GM20431 (cell line): ENCODE measurements around the gene BAIAP2.
"Not testable (repeated sequence)": the region's sequence is repeated elsewhere in the genome, so short reads cannot be mapped to it uniquely, and the experiment has no call there.

Experiments used
- in situ Hi-C: fragments of 300-500 bp; cut with MseI, MboI; formaldehyde crosslinking; loops from one replicate; pipeline ENCODE4 v1.15.0; 2020; ENCODE audit warnings: low sequenced_read_pairs; ENCODE audit not compliant: unreplicated experiment

Gene BAIAP2

DNA sequence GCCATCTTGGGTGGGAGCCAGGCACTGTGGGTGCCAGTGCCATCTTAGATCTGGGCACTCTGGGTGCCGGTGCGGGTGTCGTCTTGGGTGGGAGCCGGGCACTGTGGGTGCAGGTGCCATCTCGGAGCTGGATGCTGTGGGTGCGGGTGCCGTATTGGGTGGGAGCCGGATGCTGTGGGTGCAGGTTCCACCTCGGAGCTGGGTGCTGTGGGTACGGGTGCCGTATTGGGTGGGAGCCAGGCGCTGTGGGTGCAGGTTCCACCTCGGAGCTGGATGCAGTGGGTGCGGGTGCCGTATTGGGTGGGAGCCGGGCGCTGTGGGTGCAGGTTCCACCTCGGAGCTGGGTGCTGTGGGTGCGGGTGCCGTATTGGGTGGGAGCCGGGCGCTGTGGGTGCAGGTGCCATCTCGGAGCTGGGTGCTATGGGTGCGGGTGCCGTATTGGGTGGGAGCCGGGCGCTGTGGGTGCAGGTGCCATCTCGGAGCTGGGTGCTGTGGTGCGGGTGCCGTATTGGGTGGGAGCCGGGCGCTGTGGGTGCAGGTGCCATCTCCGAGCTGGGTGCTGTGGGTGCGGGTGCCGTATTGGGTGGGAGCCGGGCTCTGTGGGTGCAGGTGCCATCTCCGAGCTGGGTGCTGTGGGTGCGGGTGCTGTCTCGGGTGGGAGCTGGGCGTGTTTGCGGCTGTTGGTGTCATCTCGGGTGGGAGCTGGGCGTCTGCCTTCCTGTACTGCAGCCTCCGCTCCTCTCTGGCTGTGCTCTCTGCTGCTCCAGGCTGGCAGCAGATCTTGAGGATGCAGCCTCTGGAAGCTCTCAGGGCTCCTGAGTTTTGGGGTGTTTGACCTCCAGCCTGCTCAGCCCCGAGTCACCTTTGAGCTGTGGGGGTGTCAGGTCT is 43.3 kb downstream of the BAIAP2 start:
- in situ Hi-C loops = not testable (repeated sequence)

DNA sequence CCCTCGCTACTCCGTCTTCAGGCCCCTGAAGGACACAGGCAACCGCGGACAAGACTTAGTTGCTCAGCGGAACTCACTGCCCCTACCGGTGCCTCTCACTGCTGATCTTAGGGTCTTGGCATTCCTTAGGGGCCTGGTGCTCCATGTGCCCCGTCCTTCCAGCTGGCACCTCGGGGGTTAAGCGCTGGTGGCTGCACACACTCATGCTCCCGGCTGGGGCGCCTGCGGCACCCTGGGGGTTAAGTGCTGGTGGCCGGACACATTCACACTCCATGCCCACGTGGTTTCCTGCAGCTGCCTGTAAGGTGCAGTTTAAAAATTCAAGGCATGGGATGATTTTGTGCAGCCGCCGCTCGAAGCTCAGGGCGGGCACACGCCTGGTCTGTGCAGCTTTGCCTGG is 45.1 kb downstream of the BAIAP2 start:
- in situ Hi-C loops = no loop called here

GRCh38 chr17:81081222-81082176 is 46.5 kb downstream of the BAIAP2 start:
- in situ Hi-C loops = no loop called here

- in situ Hi-C loops = no loop called here
Measured at GRCh38 chr17:81082177-81083073, 47.5 kb downstream of the BAIAP2 start.

DNA sequence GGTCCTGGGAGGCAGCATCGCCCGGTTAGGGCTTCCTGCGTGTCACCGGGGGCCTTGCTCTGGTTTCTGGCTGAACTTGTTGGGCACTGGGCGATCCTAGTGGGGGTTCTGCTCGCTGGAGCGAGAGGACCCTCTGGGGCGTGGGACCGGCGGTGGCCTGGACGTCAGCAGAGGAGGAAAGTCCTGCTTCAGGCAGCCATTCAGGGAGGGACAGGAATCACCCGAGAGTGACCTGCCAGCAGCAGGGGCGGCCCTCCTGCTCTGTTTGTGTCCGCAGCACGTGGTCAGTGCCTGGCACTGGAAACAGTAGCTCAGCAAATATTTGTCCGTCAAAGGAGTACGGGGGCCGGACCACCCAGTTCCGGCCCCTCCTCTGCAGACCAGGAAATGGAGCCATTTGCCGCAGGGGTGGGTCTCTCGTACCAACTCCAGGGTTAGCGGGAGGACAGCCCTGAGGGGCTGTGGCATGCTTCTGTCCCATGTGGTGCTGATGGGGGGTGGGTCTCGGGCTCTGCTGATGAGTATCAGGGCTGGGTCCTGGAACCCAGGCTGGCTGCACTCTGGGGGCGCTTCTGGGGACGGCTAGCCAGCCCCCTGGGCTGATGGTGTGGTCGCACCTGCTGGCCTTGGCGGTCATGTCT is 48.3 kb downstream of the BAIAP2 start:
- in situ Hi-C loops = no loop called here

- in situ Hi-C loops = no loop called here
Measured at GRCh38 chr17:81084680-81085419, 49.9 kb downstream of the BAIAP2 start.

- in situ Hi-C loops = no loop called here
Measured at GRCh38 chr17:81085420-81085911, 50.5 kb downstream of the BAIAP2 start.

DNA sequence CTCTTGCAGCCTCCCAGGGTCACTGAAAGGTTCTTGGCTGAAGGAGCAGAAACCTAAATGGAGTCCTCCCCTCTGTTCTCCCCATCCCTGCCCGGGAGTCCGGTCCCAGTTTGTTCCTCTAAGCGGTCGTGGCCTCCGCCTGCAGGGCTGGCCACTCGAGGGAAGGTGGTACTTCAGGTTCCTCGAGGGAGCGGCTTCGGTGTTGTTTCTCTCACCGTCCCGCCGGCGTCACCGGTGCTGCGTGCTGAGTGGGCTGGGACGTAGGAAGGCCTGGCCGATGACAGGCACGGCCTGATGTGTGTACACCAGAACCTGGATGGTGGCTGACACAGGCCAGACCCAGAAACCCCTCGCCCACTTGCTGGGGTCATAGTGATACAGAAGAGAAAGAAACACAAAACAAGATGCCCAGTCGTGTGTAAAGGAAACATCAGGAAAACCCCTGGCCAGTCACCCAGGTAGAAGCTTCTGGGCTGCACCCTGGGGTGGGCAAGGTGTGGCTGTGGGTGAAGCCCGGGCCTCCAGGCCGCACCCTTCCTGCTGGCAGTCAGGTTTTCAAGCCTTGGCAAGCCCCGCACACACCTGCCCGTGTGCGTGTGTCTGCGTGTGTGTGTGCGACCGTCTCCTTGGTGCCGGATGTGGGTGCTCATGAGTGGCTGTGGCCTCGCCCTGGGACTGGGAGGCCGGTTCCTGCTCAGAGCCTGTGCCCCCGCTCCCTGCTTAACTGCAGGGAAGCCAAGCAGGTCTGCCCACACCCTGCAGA is 52.0 kb downstream of the BAIAP2 start:
- in situ Hi-C loops = no loop called here

DNA sequence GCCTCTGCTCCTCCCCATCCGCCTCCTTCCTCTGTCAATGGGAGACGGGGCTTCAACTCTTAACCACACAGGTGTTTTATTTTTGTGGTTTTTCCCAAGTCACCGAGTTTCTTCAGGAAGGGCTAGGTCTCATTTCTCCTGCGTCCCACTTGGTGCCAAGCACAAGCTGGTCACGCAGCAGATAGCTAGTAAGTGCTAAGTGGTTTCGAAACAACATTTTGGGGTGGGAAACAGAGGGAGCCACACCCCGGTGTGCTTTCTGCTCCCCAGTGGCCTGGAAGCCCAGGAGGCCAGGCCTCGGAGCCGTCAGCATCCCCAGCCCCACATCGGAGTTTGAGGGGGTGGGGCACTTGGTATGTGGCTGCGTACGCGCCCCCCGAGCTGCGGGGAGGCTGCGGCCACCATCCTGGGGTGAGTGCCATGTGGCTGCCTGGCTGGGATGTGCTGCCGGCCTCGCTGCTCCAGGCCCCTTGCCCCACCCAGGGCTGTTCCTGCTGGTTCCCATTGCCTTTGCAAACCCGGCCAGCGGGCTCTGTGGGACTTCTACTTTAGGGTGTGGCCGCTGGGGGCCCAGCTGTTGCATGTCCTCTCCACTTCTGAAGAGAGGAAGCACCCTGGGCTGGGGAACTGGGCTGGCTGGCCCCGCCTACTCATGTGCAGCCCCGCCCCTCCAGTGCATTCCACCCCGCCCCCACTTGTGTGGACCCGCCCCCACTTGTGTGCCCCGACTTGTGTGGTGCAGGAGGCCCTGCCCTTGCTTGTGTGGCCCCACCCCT is 55.6 kb downstream of the BAIAP2 start:
- in situ Hi-C loops = no loop called here

DNA sequence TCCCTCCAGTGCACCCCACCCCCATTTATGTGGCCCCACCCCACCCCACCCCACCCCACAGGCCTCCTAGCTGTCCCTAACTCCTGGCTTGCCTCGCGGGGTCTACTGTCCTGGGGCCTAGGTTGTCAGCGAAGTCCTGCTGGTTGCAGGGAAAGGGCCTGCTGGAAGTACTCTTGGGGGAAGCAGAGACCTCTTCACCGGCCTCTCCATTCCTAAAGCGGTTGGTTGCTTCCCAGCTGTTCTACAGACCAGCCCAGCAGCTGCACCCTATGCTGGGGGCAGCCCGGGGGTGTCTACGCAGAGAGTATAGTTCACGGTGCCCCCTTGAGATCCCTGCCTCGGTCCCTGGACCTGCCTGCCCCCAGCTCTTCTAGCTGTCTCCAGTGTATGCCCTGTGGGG is 56.2 kb downstream of the BAIAP2 start:
- in situ Hi-C loops = no loop called here

DNA sequence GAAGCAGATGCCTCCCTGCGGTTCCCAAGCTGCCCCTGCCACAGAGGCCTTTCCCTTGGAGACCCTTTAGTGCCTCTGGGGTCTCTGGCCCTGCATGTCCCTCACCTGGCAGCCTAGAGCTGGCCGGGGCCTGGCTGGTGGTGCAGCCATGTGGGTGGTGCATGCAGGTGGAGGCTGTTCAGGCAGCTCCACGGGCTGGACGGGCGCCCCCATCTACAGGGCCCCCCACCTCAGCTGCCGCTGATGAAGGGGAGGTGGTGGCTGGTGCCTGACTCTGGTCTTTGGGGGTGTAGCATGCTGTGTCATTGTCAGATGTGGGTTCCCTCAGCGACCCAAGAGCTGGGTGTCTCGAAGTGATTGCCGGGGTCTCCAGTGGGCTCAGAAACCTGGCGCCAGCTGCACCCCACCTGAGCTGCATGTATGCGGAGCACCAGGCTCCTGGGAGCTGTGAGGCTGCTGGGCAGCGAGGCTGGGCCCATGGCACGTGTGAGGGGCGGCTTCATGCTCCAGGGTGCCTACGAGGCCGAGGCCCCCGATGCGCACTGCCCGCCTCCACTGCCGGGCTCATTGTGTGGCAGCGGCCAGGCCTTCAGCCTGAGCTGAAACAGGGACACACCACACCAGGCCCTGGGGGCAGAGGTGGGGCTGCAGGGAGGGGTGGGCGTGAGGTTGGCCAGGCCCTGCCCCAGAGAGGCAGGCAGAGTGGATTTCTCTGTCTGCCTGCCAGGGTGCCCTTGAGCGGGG is 57.0 kb downstream of the BAIAP2 start:
- in situ Hi-C loops = no loop called here

DNA sequence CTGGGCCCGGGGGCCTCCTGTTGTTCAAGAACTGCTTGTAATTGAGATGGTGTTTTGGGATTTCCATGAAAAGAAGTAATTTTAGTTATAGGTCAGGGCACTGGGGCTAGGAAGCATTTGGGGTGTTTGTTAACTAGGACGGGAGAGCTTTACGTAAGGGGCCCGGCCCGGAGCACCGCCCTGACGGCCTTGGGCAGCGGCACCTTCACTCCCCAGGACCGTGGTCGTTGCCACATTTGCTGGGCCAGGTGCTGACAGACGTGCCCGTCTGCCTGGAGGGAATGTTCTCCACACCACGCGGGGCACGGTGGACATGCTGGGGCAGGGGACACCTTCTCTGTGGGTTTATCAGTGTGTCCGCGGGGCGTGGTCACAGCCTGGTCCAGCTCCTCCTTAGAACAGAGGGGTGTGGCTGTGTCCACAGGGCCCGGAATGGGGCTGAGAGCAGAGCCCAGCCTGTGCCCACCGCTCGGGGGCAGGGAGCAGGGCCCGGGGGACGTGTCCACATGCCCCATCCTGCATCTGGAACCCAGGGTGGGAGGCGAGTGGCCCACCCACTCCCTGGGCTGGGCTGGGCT is 57.7 kb downstream of the BAIAP2 start:
- in situ Hi-C loops = no loop called here

DNA sequence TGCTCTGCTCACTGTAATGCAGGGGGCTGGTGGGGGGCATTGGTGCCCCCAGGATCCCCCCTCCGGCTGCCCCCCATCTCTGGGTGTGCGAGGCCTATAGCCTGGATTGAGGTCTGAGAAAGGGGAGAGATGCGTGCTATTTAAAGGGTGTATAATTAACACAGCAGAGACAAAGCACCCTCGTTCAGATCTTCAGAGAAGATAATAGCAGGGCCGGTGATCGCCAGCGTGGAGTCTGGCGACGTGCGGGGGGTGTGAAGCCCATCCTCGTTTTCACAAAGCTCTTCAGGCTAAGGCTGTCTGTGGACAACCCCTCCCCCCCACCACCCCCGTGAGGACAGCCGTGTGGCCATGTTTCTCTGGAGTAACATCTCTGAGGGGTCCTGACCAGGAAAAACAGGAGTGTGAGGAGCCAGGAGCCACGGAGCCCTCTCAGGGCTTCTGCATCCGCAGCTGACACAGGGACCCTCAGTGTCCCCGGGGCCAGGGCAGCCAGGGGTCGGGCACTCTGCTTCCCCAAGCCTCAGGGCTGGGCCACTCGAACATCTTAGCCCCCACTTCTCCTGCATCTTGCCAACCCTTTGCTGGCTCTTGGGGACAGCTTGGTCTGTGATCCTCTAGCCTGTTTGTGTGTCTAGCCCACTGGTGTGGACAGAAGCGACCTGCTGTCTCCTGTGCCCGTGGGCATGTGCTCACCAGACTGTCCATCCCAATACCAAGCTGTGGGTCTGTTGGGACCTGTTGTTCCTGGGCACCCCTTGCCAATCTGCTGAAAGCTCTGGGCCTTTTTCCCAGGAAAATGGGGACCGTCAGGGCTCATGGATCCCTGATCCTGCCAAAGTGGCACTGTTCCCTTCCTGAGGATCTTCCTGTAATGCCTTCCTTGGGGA is 58.9 kb downstream of the BAIAP2 start:
- in situ Hi-C loops = no loop called here

DNA sequence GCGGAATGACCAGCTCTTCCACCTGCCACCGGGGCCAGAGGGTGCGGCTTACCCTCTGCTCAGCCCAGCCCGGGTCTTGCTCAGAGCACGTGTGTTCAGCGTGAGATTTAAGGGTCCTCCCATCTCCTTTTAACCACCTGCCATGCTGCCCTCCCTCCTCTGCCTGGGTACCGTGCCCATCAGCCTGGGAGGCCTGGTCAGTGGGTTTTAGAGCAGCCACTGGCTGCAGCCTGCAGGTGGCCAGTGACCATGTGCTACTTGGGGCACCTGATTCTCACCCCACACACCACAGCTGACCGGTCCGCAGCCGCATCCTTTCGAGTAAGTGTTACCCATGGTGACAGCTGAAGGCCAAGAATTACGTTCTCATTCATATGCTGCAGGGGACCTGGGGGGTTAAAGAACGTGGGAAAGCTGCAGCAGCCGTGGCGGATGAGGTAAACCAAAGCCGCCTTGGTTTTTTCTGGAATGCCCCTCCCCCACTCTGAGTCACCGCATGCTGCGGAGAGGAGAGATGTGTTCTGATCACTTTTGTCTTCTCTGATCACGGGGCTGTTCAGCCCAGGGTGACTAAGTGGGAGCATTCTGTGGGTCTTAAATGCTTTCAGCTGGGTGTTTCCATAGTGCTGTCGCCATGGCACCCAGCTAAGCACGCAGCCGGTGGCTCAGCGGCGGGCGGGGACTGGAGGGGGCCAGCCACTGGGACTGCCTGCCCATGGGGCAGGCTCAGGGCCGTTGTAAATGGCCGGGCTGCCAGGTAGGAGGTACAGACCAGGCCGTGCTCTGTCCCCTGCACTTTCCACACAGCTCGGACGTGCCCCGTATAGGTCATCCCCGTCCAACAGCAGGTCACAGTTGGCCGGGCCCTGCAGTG is 59.8 kb downstream of the BAIAP2 start:
- in situ Hi-C loops = no loop called here
